ENCODE data around the gene CCDC141. TPM values are rescaled to one million over a fixed set of nuclear protein-coding genes. Genes with fewer than 3 reads are reported as not detected.

CCDC141 gene
- total RNA-seq, 4 donors from 2014 or later: 5.5 to 18.9 (median 12.5) TPM

DNA sequence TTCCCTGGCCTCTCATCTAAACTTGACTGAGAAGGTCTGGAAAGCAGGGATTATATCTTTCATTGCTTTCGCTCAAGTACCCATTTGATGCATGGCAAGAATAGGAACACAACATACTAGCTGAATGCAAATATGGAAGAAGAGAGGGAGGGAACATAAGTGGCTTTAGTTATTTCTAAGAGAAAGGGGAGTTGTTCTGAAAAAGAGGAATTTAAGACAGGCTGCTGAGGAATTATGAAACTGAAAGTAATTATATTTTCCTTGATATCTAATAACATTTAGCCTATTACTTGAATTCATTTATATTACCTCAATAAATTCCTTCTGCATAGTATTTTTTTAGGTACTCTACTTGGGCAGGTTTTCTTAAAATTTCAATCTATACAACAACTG, 136.9 kb downstream of the CCDC141 start:
- no peak for ATAC-seq (ENCODE audit: low FRiP score)

GRCh38 chr2:178912416-178913048, 137.4 kb downstream of the CCDC141 start:
- ATAC-seq (ENCODE audit: low FRiP score) (no peak), DNase-seq (ENCODE audit: low spot score) (no peak)
- no peak for TF ChIP-seq CTCF (IDR thresholded peaks at IDR 0.05)

More for the DNA sequence above, 136.9 kb downstream of the CCDC141 start:
- no peak for DNase-seq (ENCODE audit: low spot score)
- TF ChIP-seq CTCF (IDR thresholded peaks at IDR 0.05): no peak

- no peak for TF ChIP-seq CTCF (IDR thresholded peaks at IDR 0.05)
- DNase-seq (ENCODE audit: low spot score): no peak
- ATAC-seq (ENCODE audit: low FRiP score): no peak
Observed at GRCh38 chr2:178911039-178911438, 138.9 kb downstream of the CCDC141 start.

GRCh38 chr2:178910005-178910404, 139.9 kb downstream of the CCDC141 start:
- no peak for TF ChIP-seq CTCF (IDR thresholded peaks at IDR 0.05)
- ATAC-seq (ENCODE audit: low FRiP score) (no peak), DNase-seq (ENCODE audit: low spot score) (no peak)

DNA sequence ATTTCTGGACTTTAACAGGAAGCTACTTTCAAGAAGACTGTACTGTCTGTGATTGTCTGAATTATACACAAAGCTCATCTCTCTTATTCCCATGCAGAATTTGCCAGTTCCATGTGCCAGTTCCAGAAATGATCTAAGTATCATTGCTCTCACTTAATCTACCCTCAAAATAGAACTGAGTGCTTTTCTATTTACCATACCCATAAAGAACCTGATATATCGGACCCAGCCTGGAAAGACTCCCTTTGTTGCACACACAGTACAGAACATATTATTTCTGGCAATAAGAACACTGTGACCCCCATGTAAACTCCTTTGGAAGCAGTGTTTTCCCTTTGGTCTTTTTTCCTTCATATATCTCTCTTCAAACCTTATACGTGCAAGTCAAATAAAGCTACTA, 140.4 kb downstream of the CCDC141 start:
- no peak for ATAC-seq (ENCODE audit: low FRiP score)
- no peak for TF ChIP-seq CTCF (IDR thresholded peaks at IDR 0.05)
- DNase-seq (ENCODE audit: low spot score): no peak

DNA sequence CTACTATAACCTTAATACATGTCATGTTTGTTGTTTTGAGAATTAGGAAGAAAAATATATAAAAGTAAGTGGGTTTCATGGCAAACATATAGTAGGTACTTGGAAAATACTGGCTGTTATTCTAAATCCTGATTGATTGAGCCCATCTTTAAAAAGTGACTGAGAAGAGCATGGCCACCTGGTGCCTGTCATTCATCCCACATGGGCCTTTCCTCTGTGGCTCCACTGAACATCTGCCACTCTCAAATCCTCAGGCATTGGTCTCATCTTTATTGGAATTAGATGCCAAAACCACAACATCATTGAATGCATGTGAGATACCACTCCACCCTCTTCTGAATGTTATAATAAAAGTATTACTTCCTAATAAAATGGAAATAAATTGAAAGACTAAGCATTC, 141.1 kb downstream of the CCDC141 start:
- no peak for TF ChIP-seq CTCF (IDR thresholded peaks at IDR 0.05)
- ATAC-seq (ENCODE audit: low FRiP score) (no peak), DNase-seq (ENCODE audit: low spot score) (no peak)

DNA sequence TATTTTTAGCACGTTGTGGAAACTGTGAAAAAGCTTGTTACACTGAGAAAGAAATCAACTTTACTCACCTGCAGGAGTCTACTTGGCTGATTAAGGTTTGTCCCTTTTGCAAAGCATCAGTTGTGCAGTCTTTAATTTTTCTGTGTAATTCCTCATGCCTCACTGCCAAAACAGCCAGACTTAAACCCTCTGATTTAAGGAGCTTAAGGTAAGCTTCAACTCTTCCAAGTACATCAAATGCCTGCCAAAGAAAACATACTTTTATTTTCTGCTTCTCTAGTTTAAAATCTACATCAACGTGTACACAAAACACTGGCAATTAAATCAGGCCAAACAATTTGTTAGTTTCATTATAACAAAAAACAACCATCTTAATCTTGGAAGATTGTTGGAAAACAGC, 144.7 kb downstream of the CCDC141 start:
- ATAC-seq (ENCODE audit: low FRiP score) (no peak), DNase-seq (ENCODE audit: low spot score) (no peak)
- TF ChIP-seq CTCF (IDR thresholded peaks at IDR 0.05): no peak
